ENCODE results near the gene LCAT. TPM values are rescaled to one million over a fixed set of nuclear protein-coding genes. Genes with fewer than 3 reads are reported as not detected.

LCAT gene
- total and polyA plus RNA-seq, 4 donors: 8.4 to 43.9 (median 21.9) TPM

- H3K4me1 ChIP-seq (ENCODE audit: control insufficient read depth in 5 of 5, insufficient read depth in 5 of 5, low read length in 5 of 5): peaks cover 0 to 41% (median 12%) of the 10 kb centered on the region in 5 donors
- peak overlapping the region; percentile 77 to 84 for H3K27ac ChIP-seq (ENCODE audit: low read depth in 1 of 2, low read length in 1 of 2)
- DNase-seq: peak in 1 of 3 donors; percentile 49
- H3K9me3 ChIP-seq (ENCODE audit: control insufficient read depth in 4 of 4, insufficient read depth in 3 of 4, low read length in 3 of 4): no peaks in the 10 kb centered on the region
- no peak for TF ChIP-seq CTCF (IDR thresholded peaks at IDR 0.05; ENCODE audit: control extremely low read depth, extremely low read depth)
- peak; percentile 32 for ATAC-seq (ENCODE audit: insufficient read depth, low FRiP score)
- H3K27me3 ChIP-seq (ENCODE audit: control insufficient read depth in 3 of 3, insufficient read depth in 3 of 3, low read length in 2 of 3): no peaks in the 10 kb centered on the region
- H3K36me3 ChIP-seq (ENCODE audit: control insufficient read depth in 4 of 4, insufficient read depth in 4 of 4, low read length in 4 of 4): peaks cover 9 to 49% (median 31%) of the 10 kb centered on the region in 4 donors
- no peak overlapping the region for H3K4me3 ChIP-seq
- no peak overlapping the region for H3K9ac ChIP-seq (ENCODE audit: insufficient read depth in 1 of 2, low read length in 2 of 2)
- 66 to 79% methylated on average over 11 of the region's 11 CpGs for WGBS, 2 donors
Observed at GRCh38 chr16:67959536-67960329, 15.8 kb upstream of the LCAT start.

GRCh38 chr16:67957622-67958021 lies 13.7 kb upstream of the LCAT start:
- DNase-seq (no peak), ATAC-seq (ENCODE audit: insufficient read depth, low FRiP score) (no peak)
- H3K4me3 ChIP-seq: no peak overlapping the region
- H3K9me3 ChIP-seq (ENCODE audit: control insufficient read depth in 4 of 4, insufficient read depth in 3 of 4, low read length in 3 of 4): no peaks in the 10 kb centered on the region
- WGBS, 2 donors: 97 to 99% methylated on average over 9 of the region's 9 CpGs
- TF ChIP-seq CTCF (IDR thresholded peaks at IDR 0.05; ENCODE audit: control extremely low read depth, extremely low read depth): no peak
- peaks cover 9 to 48% (median 40%) of the 10 kb centered on the region in 4 donors for H3K36me3 ChIP-seq (ENCODE audit: control insufficient read depth in 4 of 4, insufficient read depth in 4 of 4, low read length in 4 of 4)
- no peak overlapping the region for H3K27ac ChIP-seq (ENCODE audit: low read depth in 1 of 2, low read length in 1 of 2)
- H3K27me3 ChIP-seq (ENCODE audit: control insufficient read depth in 3 of 3, insufficient read depth in 3 of 3, low read length in 2 of 3): no peaks in the 10 kb centered on the region
- no peak overlapping the region for H3K9ac ChIP-seq (ENCODE audit: insufficient read depth in 1 of 2, low read length in 2 of 2)
- peaks cover 0 to 29% (median 0%) of the 10 kb centered on the region in 5 donors for H3K4me1 ChIP-seq (ENCODE audit: control insufficient read depth in 5 of 5, insufficient read depth in 5 of 5, low read length in 5 of 5)

- Histone ChIP-seq H3K36me3 (ENCODE audit: control insufficient read depth in 4 of 4, insufficient read depth in 4 of 4, low read length in 4 of 4) (peaks cover 17 to 54% (median 36%) of the 10 kb centered on the region in 4 donors), H3K4me1 (ENCODE audit: control insufficient read depth in 5 of 5, insufficient read depth in 5 of 5, low read length in 5 of 5) (peaks cover 0 to 12% (median 8%) of the 10 kb centered on the region in 5 donors), H3K27ac (ENCODE audit: low read depth in 1 of 2, low read length in 1 of 2) (no peak overlapping the region), H3K4me3 (no peak overlapping the region), H3K27me3 (ENCODE audit: control insufficient read depth in 3 of 3, insufficient read depth in 3 of 3, low read length in 2 of 3) (no peaks in the 10 kb centered on the region), H3K9me3 (ENCODE audit: control insufficient read depth in 4 of 4, insufficient read depth in 3 of 4, low read length in 3 of 4) (no peaks in the 10 kb centered on the region), H3K9ac (ENCODE audit: insufficient read depth in 1 of 2, low read length in 2 of 2) (no peak overlapping the region)
- no peak for TF ChIP-seq CTCF (IDR thresholded peaks at IDR 0.05; ENCODE audit: control extremely low read depth, extremely low read depth)
- ATAC-seq (ENCODE audit: insufficient read depth, low FRiP score): no peak
- WGBS, 2 donors: 90 to 95% methylated on average over 10 of the region's 10 CpGs
- no peak for DNase-seq
Observed at GRCh38 chr16:67954421-67955196, 10.7 kb upstream of the LCAT start.
